ENCODE measurements around the gene OFD1.

OFD1 gene

GRCh38 chrX:13780868-13781427, 46.4 kb downstream of the OFD1 start:
- DNase-seq = no peak
- TF ChIP-seq POLR2A (IDR thresholded peaks at IDR 0.05; ENCODE audit: low read length) = no peak
- no peak for TF ChIP-seq GATA1 (IDR thresholded peaks at IDR 0.05; ENCODE audit: low read depth, low read length)

DNA sequence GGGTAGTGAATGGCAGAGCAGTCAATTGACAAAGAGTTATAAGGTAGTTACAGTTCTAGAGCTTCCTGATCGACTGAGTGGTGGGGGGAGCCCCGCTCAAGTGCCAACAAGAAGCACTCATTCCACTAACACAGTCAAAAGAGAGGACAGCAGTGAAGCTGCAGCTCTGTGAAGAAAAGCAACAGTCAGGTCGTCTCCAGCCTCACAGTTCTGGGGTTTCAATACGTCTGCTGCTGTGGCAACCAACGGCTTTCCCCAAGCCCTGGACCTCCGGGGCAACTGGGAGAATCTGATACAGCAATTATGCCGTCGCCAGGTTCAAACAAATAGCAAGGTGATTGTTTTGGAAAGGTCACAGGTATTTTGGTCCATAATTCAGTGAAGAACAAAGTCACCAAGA, 51.5 kb downstream of the OFD1 start:
- DNase-seq = no peak
- TF ChIP-seq POLR2A (IDR thresholded peaks at IDR 0.05; ENCODE audit: low read length) (no peak), GATA1 (IDR thresholded peaks at IDR 0.05; ENCODE audit: low read depth, low read length) (no peak)

GRCh38 chrX:13790206-13791131, 55.9 kb downstream of the OFD1 start:
- no peak for TF ChIP-seq POLR2A (IDR thresholded peaks at IDR 0.05; ENCODE audit: low read length)
- TF ChIP-seq GATA1 (IDR thresholded peaks at IDR 0.05; ENCODE audit: low read depth, low read length) = no peak
- DNase-seq = no peak

- TF ChIP-seq POLR2A (IDR thresholded peaks at IDR 0.05; ENCODE audit: low read length) (no peak), GATA1 (IDR thresholded peaks at IDR 0.05; ENCODE audit: low read depth, low read length) (no peak)
Measured at GRCh38 chrX:13791145-13791544, 56.6 kb downstream of the OFD1 start.

GRCh38 chrX:13791559-13791958, 57.0 kb downstream of the OFD1 start:
- TF ChIP-seq GATA1 (IDR thresholded peaks at IDR 0.05; ENCODE audit: low read depth, low read length) (no peak), POLR2A (IDR thresholded peaks at IDR 0.05; ENCODE audit: low read length) (no peak)
- DNase-seq = no peak

More at GRCh38 chrX:13791145-13791544, 56.6 kb downstream of the OFD1 start:
- no peak for DNase-seq

DNA sequence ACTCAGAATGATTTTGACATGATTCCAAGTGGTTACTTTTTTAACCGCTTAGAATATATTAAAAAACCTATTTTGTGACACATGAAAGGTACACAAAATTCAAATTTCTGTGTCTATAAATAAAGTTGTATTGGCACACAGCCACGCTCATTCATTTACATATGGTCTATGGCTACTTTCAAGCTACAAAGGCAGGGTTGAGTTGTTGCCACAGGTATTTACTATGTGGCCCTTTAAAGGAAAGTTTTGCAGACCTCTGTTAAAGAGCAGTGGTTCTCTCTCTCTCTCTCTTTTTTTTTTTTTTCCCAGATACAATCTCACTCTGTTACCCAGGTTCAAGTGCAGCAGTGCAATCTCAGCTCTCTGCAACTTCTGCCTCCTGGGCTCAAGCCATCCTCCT, 59.3 kb downstream of the OFD1 start:
- DNase-seq = no peak
- no peak for TF ChIP-seq POLR2A (IDR thresholded peaks at IDR 0.05; ENCODE audit: low read length)
- TF ChIP-seq GATA1 (IDR thresholded peaks at IDR 0.05; ENCODE audit: low read depth, low read length) = no peak

GRCh38 chrX:13794417-13794816, 59.9 kb downstream of the OFD1 start:
- TF ChIP-seq GATA1 (IDR thresholded peaks at IDR 0.05; ENCODE audit: low read depth, low read length) = no peak
- no peak for TF ChIP-seq POLR2A (IDR thresholded peaks at IDR 0.05; ENCODE audit: low read length)
- no peak for DNase-seq

DNA sequence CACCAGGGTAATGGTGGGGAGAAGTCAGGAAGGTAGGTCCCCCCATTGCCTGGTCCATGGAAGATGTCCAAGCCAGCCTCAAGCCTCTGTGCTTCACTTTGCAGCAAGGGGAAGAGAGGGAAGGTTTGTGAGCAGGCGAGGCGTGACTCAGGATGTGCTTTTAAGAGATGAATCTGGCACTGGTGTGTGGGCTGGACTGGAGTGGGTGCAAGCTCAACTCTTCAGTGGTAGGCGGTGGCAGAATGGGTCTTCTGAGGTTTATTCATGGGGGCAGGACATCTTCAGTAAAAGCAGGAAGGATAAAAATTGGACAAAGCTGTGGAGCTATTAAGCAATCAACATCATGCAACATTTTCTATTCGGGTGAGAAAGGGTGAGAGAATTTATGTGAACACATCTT, 63.0 kb downstream of the OFD1 start:
- DNase-seq = no peak
- TF ChIP-seq POLR2A (IDR thresholded peaks at IDR 0.05; ENCODE audit: low read length) (no peak), GATA1 (IDR thresholded peaks at IDR 0.05; ENCODE audit: low read depth, low read length) (no peak)

DNA sequence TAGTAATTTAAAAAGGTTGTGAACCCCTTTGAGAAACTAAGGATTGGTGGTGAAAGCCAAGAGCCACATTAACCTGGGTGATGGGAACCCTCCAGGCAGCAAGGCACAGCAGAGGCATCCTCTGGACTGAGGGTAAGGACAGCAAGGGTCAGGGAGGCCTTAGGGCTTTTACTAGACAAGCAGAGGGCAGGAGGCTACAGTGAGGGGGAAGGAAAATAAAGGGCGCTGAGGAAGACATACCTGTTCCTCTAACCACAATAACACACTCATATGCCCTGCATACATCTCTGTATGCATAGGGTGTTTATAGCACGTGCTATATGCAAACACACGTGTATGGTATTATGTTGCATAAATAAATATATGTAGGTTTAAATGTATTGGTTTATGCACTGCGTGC, 63.6 kb downstream of the OFD1 start:
- DNase-seq = no peak
- no peak for TF ChIP-seq POLR2A (IDR thresholded peaks at IDR 0.05; ENCODE audit: low read length)

DNA sequence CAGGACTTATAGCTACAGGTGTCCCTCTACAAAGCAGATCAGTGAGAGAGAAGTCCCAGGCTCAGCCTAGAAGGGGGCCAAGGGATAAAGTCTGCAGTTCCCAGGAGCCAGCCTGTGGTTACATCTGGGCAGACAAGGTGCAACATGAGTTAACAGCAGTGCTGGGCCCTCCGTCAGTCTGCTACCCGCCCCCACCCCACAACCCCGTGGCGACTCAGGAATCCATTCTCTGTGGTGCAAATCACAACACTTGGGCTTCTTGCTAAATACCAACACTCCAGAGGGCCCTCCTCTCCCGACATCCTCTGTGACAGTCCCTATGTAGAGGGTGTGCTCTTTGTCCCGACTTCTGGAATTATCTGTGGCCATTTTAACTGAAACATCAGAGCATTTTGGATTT, 68.6 kb downstream of the OFD1 start:
- no peak for DNase-seq
- no peak for TF ChIP-seq GATA1 (IDR thresholded peaks at IDR 0.05; ENCODE audit: low read depth, low read length)
- no peak for TF ChIP-seq POLR2A (IDR thresholded peaks at IDR 0.05; ENCODE audit: low read length)

DNA sequence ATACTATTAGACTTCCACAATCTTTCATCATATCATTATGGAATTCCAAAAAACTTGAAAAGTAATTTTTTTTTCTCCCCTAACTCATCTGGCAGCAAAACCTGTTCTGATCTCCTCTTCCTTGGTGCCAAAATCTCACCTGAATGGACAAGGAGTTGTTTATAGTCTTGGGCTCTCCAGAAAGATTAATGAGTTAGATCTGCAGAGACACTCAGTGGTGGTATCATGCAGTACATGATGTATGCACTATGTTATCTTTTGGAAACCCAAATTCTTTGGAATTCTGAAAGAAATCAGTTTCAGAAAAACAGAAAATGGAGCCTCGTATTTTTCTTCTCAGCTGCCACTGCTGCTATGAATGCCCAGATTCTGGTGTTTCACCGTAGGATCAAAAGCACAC, 70.7 kb downstream of the OFD1 start:
- DNase-seq = no peak
- TF ChIP-seq GATA1 (IDR thresholded peaks at IDR 0.05; ENCODE audit: low read depth, low read length) (no peak), POLR2A (IDR thresholded peaks at IDR 0.05; ENCODE audit: low read length) (no peak)

DNA sequence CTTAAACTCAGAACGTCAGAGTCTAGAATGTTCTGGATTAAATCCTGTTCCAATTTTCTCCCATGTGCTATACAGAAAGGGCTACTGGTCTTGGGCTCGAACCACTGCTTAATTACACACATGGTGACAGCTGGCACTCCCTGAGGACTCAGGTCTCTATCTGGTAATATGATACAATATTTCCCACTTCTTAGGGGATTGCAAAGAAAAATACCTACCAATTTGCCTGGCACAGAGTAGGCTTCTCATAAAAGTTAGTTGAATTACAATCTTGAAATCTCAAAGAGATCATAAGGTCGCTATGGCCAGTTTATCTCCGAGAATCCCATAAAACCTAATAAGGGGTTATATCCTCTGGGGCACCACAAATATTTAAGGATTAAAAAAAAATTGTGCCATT, 73.7 kb downstream of the OFD1 start:
- TF ChIP-seq POLR2A (IDR thresholded peaks at IDR 0.05; ENCODE audit: low read length) (no peak), GATA1 (IDR thresholded peaks at IDR 0.05; ENCODE audit: low read depth, low read length) (no peak)
- DNase-seq = no peak

GRCh38 chrX:13808865-13809264, 74.3 kb downstream of the OFD1 start:
- no peak for TF ChIP-seq GATA1 (IDR thresholded peaks at IDR 0.05; ENCODE audit: low read depth, low read length)
- no peak for TF ChIP-seq POLR2A (IDR thresholded peaks at IDR 0.05; ENCODE audit: low read length)
- DNase-seq = no peak

- DNase-seq = no peak
- TF ChIP-seq GATA1 (IDR thresholded peaks at IDR 0.05; ENCODE audit: low read depth, low read length) (no peak), POLR2A (IDR thresholded peaks at IDR 0.05; ENCODE audit: low read length) (no peak)
Measured at GRCh38 chrX:13815664-13816063, 81.1 kb downstream of the OFD1 start.

GRCh38 chrX:13816176-13816575, 81.6 kb downstream of the OFD1 start:
- DNase-seq = no peak
- TF ChIP-seq POLR2A (IDR thresholded peaks at IDR 0.05; ENCODE audit: low read length) (no peak), GATA1 (IDR thresholded peaks at IDR 0.05; ENCODE audit: low read depth, low read length) (no peak)

All from erythroblast (primary cell).